H54 (cell line): ENCODE measurements around the gene KRT14.
"Not testable (repeated sequence)": the region's sequence is repeated elsewhere in the genome, so short reads cannot be mapped to it uniquely, and the experiment has no call there.

Source experiments
- DNase-seq: peaks from one replicate; pipeline ENCODE4 v3.0.0; 2011; ENCODE audit warnings: low spot score, mixed read lengths; ENCODE audit not compliant: insufficient read length
- FAIRE-seq: peaks from 3 replicates; lab custom pipeline; 2011; peaks lifted over from hg19 to GRCh38; lab: Jason Lieb, UNC
- POLR2A ChIP-seq: IDR thresholded peaks from 2 replicates; pipeline ENCODE4 v1.6.1; 2011; ENCODE audit warnings: low read depth, mild to moderate bottlenecking, low read length

Gene KRT14

GRCh38 chr17:41581366-41582060 lies 5.2 kb downstream of the KRT14 start:
- no peak for DNase-seq
- no peak for TF ChIP-seq POLR2A
- no peak for FAIRE-seq

GRCh38 chr17:41580687-41581365 lies 5.9 kb downstream of the KRT14 start:
- no peak for TF ChIP-seq POLR2A
- DNase-seq (no peak), FAIRE-seq (no peak)

GRCh38 chr17:41580244-41580575 lies 6.5 kb downstream of the KRT14 start:
- DNase-seq (no peak), FAIRE-seq (no peak)
- no peak for TF ChIP-seq POLR2A

GRCh38 chr17:41579484-41580243 lies 7.0 kb downstream of the KRT14 start:
- FAIRE-seq: no peak
- TF ChIP-seq POLR2A: no peak
- peak; percentile 92 for DNase-seq

GRCh38 chr17:41578971-41579370 lies 7.7 kb downstream of the KRT14 start:
- FAIRE-seq (no peak), DNase-seq (no peak)
- TF ChIP-seq POLR2A: no peak

GRCh38 chr17:41578538-41578937 lies 8.2 kb downstream of the KRT14 start:
- no peak for TF ChIP-seq POLR2A
- FAIRE-seq (no peak), DNase-seq (no peak)

- FAIRE-seq, DNase-seq: not testable (repeated sequence)
Measured at GRCh38 chr17:41576740-41577139, 10.0 kb downstream of the KRT14 start.

GRCh38 chr17:41575336-41575735 lies 11.4 kb downstream of the KRT14 start:
- FAIRE-seq (no peak), DNase-seq (no peak)
- TF ChIP-seq POLR2A: no peak

GRCh38 chr17:41571561-41572434 lies 14.9 kb downstream of the KRT14 start, which contains the start of gene KRT9:
TSS of gene KRT9 (minus strand) at chr17:41572059. CDS start at chr17:41571992, 67 bp downstream.
- DNase-seq: no peak
- FAIRE-seq: no peak
- no peak for TF ChIP-seq POLR2A

GRCh38 chr17:41567317-41567716 lies 19.4 kb downstream of the KRT14 start:
- DNase-seq: no peak
- no peak for FAIRE-seq
- TF ChIP-seq POLR2A: no peak

- DNase-seq (no peak), FAIRE-seq (no peak)
- TF ChIP-seq POLR2A: no peak
Measured at GRCh38 chr17:41565338-41565737, 21.4 kb downstream of the KRT14 start.

GRCh38 chr17:41563607-41564170 lies 23.0 kb downstream of the KRT14 start:
- DNase-seq (no peak), FAIRE-seq (no peak)
- TF ChIP-seq POLR2A: no peak

- FAIRE-seq (no peak), DNase-seq (no peak)
- TF ChIP-seq POLR2A: no peak
Measured at GRCh38 chr17:41561554-41561953, 25.1 kb downstream of the KRT14 start.
